Measurements from ENCODE around the gene TBXA2R.
"Not testable (repeated sequence)": the region's sequence is repeated elsewhere in the genome, so short reads cannot be mapped to it uniquely, and the experiment has no call there.

The TBXA2R gene

GRCh38 chr19:3605361-3605760, 1.3 kb downstream of the TBXA2R start:
- DNase-seq (ENCODE audit: low spot score): no peak

GRCh38 chr19:3604987-3605343, 1.7 kb downstream of the TBXA2R start:
- DNase-seq (ENCODE audit: low spot score): no peak

- DNase-seq (ENCODE audit: low spot score): no peak
These were observed 2.3 kb downstream of the TBXA2R start for GRCh38 chr19:3604227-3604986.

- DNase-seq (ENCODE audit: low spot score): no peak
These were observed 3.4 kb downstream of the TBXA2R start for GRCh38 chr19:3603121-3603811.

- DNase-seq (ENCODE audit: low spot score): no peak
These were observed 5.7 kb downstream of the TBXA2R start for GRCh38 chr19:3601021-3601420.

GRCh38 chr19:3599776-3600187, 6.9 kb downstream of the TBXA2R start:
- DNase-seq (ENCODE audit: low spot score): no peak

- no peak for DNase-seq (ENCODE audit: low spot score)
These were observed 11.1 kb downstream of the TBXA2R start for GRCh38 chr19:3595521-3596061.

GRCh38 chr19:3593156-3593555, 13.5 kb downstream of the TBXA2R start:
- DNase-seq (ENCODE audit: low spot score): no peak

- DNase-seq (ENCODE audit: low spot score): no peak
These were observed 14.6 kb downstream of the TBXA2R start for GRCh38 chr19:3591876-3592613.

- DNase-seq (ENCODE audit: low spot score): no peak
These were observed 15.6 kb downstream of the TBXA2R start for GRCh38 chr19:3590991-3591659.

- no peak for DNase-seq (ENCODE audit: low spot score)
These were observed 16.7 kb downstream of the TBXA2R start for GRCh38 chr19:3589949-3590348.

GRCh38 chr19:3589439-3589838, 17.2 kb downstream of the TBXA2R start:
- no peak for DNase-seq (ENCODE audit: low spot score)

GRCh38 chr19:3586707-3587346, 19.8 kb downstream of the TBXA2R start:
- DNase-seq (ENCODE audit: low spot score): no peak

GRCh38 chr19:3586127-3586626, 20.5 kb downstream of the TBXA2R start:
- no peak for DNase-seq (ENCODE audit: low spot score)

GRCh38 chr19:3585301-3586126, 21.2 kb downstream of the TBXA2R start, which contains the start of gene GIPC3:
Gene GIPC3 (plus strand): TSS chr19:3585478. CDS start chr19:3585598, 120 bp downstream.
- DNase-seq (ENCODE audit: low spot score): no peak

- not testable (repeated sequence) for DNase-seq (ENCODE audit: low spot score)
These were observed 22.5 kb downstream of the TBXA2R start for GRCh38 chr19:3584036-3584802.

- DNase-seq (ENCODE audit: low spot score): not testable (repeated sequence)
These were observed 24.9 kb downstream of the TBXA2R start for GRCh38 chr19:3581792-3582191.

GRCh38 chr19:3580156-3580934, 26.3 kb downstream of the TBXA2R start:
- DNase-seq (ENCODE audit: low spot score): peak; percentile 56

GRCh38 chr19:3578390-3578789, 28.3 kb downstream of the TBXA2R start:
- DNase-seq (ENCODE audit: low spot score): no peak
